PC-3 (cell line): Measurements from ENCODE around the gene PUDP. TPM values are rescaled to one million over a fixed set of nuclear protein-coding genes. Genes with fewer than 3 reads are reported as not detected.

Experiments used
- ATAC-seq: fragments of 200-7000 bp; cut with Tn5 transposase; 2 replicates; pipeline ENCODE4 v1.9.1; 2020; ENCODE audit warnings: mild to moderate bottlenecking, moderate library complexity
- BruUV-seq: library from RNA; stranded (reverse); fragments of 400-500 nt; replicated peaks from 2 replicates; lab custom pipeline; 2021; lab: Mats Ljungman, UMichigan
- CTCF ChIA-PET: fragments of 300-600 bp; sonication (Branson Sonifier 250); formaldehyde crosslinking; loops from one replicate; lab custom pipeline; 2022; ENCODE audit warnings: antibody characterized with exemption; lab: Charles Lee
- POLR2A ChIA-PET: fragments of 300-600 bp; sonication (Branson Sonifier 250); formaldehyde crosslinking; loops from one replicate; lab custom pipeline; 2022; ENCODE audit warnings: antibody characterized with exemption; ENCODE audit not compliant: unreplicated experiment; lab: Charles Lee
- DNase-seq: peaks from one replicate; pipeline ENCODE4 v3.0.0-alpha.2; 2015
- H2AFZ ChIP-seq: fragments of 300-600 bp; sonication (generic); 2 replicates; pipeline ENCODE4 v1.6.0; 2016; ENCODE audit warnings: antibody characterized with exemption, low read length
- H3F3A ChIP-seq: fragments of 300-600 bp; sonication (generic); one replicate; pipeline ENCODE4 v1.6.0; 2017; ENCODE audit warnings: antibody characterized with exemption, low read length, control low read depth, mild to moderate bottlenecking; ENCODE audit not compliant: unreplicated experiment
- H3K27ac ChIP-seq: fragments of 300-600 bp; sonication (generic); 2 replicates; pipeline ENCODE4 v1.5.1; 2016; ENCODE audit warnings: mild to moderate bottlenecking, low read length
- H3K27me3 ChIP-seq: fragments of 300-600 bp; sonication (generic); 2 replicates; pipeline ENCODE4 v1.6.1; 2016; ENCODE audit warnings: low read length, mixed read lengths
- H3K36me3 ChIP-seq: fragments of 300-600 bp; sonication (generic); 2 replicates; pipeline ENCODE4 v1.6.1; 2016; ENCODE audit warnings: low read depth, mixed run types, low read length, mixed read lengths
- H3K4me1 ChIP-seq: fragments of 300-600 bp; sonication (generic); 2 replicates; pipeline ENCODE4 v1.5.1; 2016; ENCODE audit warnings: low read length; ENCODE audit not compliant: insufficient read depth
- H3K4me2 ChIP-seq: fragments of 300-600 bp; sonication (generic); 2 replicates; pipeline ENCODE4 v1.6.0; 2016; ENCODE audit warnings: low read length
- H3K4me3 ChIP-seq: fragments of 300-600 bp; sonication (generic); 2 replicates; pipeline ENCODE4 v1.5.1; 2016; ENCODE audit warnings: mild to moderate bottlenecking, low read length, mixed read lengths
- H3K79me2 ChIP-seq: fragments of 300-600 bp; sonication (generic); 2 replicates; pipeline ENCODE4 v1.6.1; 2017; ENCODE audit warnings: low read length, mixed read lengths
- H3K9ac ChIP-seq: fragments of 300-600 bp; sonication (generic); 2 replicates; pipeline ENCODE4 v1.6.0; 2016; ENCODE audit warnings: mild to moderate bottlenecking, low read length
- H3K9me2 ChIP-seq: fragments of 300-600 bp; sonication (generic); replicated peaks from 2 replicates; pipeline ENCODE4 v1.6.1; 2016; ENCODE audit warnings: mixed run types, low read length, mixed read lengths
- H3K9me3 ChIP-seq: fragments of 300-600 bp; sonication (generic); 2 replicates; pipeline ENCODE4 v1.6.1; 2016; ENCODE audit warnings: low read length, mixed read lengths
- H4K20me1 ChIP-seq: fragments of 300-600 bp; sonication (generic); 2 replicates; pipeline ENCODE4 v1.6.1; 2016; ENCODE audit warnings: low read length, mixed read lengths
- EZH2 ChIP-seq: fragments of 300-600 bp; sonication (generic); IDR thresholded peaks from one replicate; pipeline ENCODE4 v1.6.1; 2017; ENCODE audit warnings: antibody characterized with exemption, mild to moderate bottlenecking, low read length; ENCODE audit not compliant: unreplicated experiment
- EZH2phosphoT487 ChIP-seq: fragments of 300-600 bp; sonication (generic); IDR thresholded peaks from 2 replicates; pipeline ENCODE4 v1.6.1; 2018; ENCODE audit warnings: mild to moderate bottlenecking, antibody characterized with exemption, low read length, borderline replicate concordance
- intact Hi-C: fragments of 100-400 bp; cut with micrococcal nuclease; formaldehyde crosslinking; loops from 2 replicates; pipeline ENCODE4 v1.9.0; 2023
- total RNA-seq: library from RNA; depleted of rRNA; stranded (reverse); fragments of >200 nt; gene quantifications from 2 replicates; pipeline ENCODE4 v1.2.3, GENCODE V29; 2014
- TF ChIP-seq, protein P1 (sequence below): fragments of 300-600 bp; sonication (generic); conservative IDR thresholded peaks from 2 replicates; pipeline ENCODE4 v1.5.1; 2017; ENCODE audit warnings: antibody characterized with exemption, low read depth, mild to moderate bottlenecking, low read length

PUDP gene
- total RNA-seq, 1 experiment from 2014 or later = 7.6 TPM

DNA sequence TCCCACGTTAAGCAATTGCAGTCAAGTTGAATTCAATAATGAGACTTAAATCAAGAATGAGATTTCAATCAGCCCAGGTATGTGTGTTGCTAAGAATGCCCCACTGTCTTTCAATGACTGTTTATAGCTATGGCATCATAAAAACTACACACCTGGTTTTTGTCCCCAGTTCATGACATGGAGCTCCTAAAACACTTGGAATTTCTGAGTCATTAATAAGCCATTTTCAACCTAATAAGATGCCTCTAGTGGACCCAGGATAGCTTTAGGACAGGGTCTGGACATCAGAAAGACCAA is 73.1 kb downstream of the PUDP start:
- Histone ChIP-seq H3K27ac (no peak overlapping the region), H3K9me2 (no peaks in the 10 kb centered on the region), H3K4me1 (no peaks in the 10 kb centered on the region), H3F3A (no peaks in the 10 kb centered on the region), H3K9me3 (no peaks in the 10 kb centered on the region), H4K20me1 (no peaks in the 10 kb centered on the region), H3K36me3 (no peaks in the 10 kb centered on the region), H2AFZ (no peak overlapping the region), H3K27me3 (no peaks in the 10 kb centered on the region), H3K9ac (no peak overlapping the region), H3K79me2 (no peaks in the 10 kb centered on the region), H3K4me3 (no peak overlapping the region), H3K4me2 (no peak overlapping the region)
- intact Hi-C loops = no loop called here
- ChIA-PET CTCF (no interaction called here), POLR2A (no interaction called here)
- TF ChIP-seq, protein P1, sequence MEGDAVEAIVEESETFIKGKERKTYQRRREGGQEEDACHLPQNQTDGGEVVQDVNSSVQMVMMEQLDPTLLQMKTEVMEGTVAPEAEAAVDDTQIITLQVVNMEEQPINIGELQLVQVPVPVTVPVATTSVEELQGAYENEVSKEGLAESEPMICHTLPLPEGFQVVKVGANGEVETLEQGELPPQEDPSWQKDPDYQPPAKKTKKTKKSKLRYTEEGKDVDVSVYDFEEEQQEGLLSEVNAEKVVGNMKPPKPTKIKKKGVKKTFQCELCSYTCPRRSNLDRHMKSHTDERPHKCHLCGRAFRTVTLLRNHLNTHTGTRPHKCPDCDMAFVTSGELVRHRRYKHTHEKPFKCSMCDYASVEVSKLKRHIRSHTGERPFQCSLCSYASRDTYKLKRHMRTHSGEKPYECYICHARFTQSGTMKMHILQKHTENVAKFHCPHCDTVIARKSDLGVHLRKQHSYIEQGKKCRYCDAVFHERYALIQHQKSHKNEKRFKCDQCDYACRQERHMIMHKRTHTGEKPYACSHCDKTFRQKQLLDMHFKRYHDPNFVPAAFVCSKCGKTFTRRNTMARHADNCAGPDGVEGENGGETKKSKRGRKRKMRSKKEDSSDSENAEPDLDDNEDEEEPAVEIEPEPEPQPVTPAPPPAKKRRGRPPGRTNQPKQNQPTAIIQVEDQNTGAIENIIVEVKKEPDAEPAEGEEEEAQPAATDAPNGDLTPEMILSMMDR = no peak
- no peak for TF ChIP-seq EZH2phosphoT487
- no peak for TF ChIP-seq EZH2
- ATAC-seq = no peak
- no TSS peak for BruUV-seq
- no peak for DNase-seq

DNA sequence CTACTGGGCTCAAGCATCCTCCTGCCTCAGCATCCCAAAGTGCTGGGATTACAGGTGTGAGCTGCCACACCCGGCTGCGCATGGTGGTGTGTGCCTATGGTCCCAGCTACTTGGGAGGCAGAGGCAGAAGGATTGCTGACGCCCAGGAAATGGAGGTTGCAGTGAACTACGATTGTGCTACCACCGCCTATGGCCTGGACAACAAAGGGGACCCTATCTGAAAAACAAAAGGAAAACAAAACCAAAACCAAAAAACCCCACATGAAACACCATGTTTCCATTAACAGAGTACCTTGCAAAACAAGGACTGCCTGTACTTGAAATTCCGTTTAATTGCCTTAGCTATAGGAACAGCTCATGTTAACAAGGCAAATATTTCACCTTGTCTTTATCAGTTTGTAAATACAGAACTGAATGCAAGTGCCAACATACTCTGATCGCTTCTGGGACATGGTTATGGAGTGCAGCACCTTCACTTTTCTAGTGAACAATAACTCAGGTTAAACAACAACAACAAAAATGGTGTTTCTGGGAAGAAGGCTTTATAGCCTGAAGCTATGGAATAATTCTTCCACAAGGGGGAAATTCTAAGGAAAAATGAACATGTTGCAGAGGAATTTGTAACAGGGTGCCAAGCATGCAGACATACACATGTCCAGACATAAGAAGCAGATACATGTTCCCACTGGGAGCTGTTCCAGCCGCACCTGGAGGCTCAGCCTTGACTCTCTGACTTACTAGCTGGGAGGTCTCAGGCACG is 73.6 kb downstream of the PUDP start:
- CTCF ChIA-PET = no interaction called here
- intact Hi-C loops = no loop called here
- Histone ChIP-seq H3K9ac (no peak overlapping the region), H3F3A (no peaks in the 10 kb centered on the region), H3K4me1 (no peaks in the 10 kb centered on the region), H3K27me3 (no peaks in the 10 kb centered on the region), H3K27ac (no peak overlapping the region), H2AFZ (no peak overlapping the region), H3K4me3 (no peak overlapping the region), H3K9me3 (no peaks in the 10 kb centered on the region), H3K36me3 (no peaks in the 10 kb centered on the region), H3K4me2 (no peak overlapping the region), H4K20me1 (no peaks in the 10 kb centered on the region), H3K79me2 (no peaks in the 10 kb centered on the region), H3K9me2 (no peaks in the 10 kb centered on the region)
- ATAC-seq (no peak), DNase-seq (no peak)
- POLR2A ChIA-PET = no interaction called here
- no TSS peak for BruUV-seq
- TF ChIP-seq EZH2phosphoT487 (no peak), EZH2 (no peak)
- TF ChIP-seq, protein P1 = no peak

DNA sequence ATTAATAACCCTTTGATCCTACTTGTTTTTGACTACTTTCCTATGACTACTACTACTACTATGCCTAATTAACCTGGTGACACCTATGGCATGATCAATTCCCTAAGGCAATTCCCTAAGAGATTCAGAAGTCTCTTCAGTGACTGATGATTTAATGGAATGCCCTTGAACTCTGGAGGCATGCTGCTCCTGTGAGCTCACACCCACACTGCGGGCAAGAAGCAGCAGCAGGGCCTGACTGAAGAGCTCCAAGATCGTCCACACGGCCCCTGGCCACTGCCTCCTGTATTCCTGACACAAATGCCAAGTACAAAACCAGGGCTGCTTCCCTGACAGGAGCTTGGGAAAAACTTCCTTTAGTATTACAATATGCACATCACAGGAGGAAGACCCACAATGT is 74.6 kb downstream of the PUDP start:
- no peak overlapping the region for H3K4me3 ChIP-seq

More for the DNA sequence above, 74.6 kb downstream of the PUDP start:
- Histone ChIP-seq H3K27ac (no peak overlapping the region), H2AFZ (no peak overlapping the region), H3K9me2 (no peaks in the 10 kb centered on the region), H3K9ac (no peak overlapping the region), H3K4me2 (no peak overlapping the region), H3K9me3 (no peaks in the 10 kb centered on the region), H3K36me3 (no peaks in the 10 kb centered on the region), H4K20me1 (no peaks in the 10 kb centered on the region), H3F3A (no peaks in the 10 kb centered on the region), H3K27me3 (no peaks in the 10 kb centered on the region), H3K4me1 (no peaks in the 10 kb centered on the region), H3K79me2 (no peaks in the 10 kb centered on the region)
- ChIA-PET CTCF (no interaction called here), POLR2A (no interaction called here)
- BruUV-seq = no TSS peak
- ATAC-seq (no peak), DNase-seq (no peak)
- intact Hi-C loops = no loop called here
- no peak for TF ChIP-seq EZH2phosphoT487
